ENCODE data around the gene UBL7.
"Not testable (repeated sequence)": the region's sequence is repeated elsewhere in the genome, so short reads cannot be mapped to it uniquely, and the experiment has no call there.

UBL7 gene

DNA sequence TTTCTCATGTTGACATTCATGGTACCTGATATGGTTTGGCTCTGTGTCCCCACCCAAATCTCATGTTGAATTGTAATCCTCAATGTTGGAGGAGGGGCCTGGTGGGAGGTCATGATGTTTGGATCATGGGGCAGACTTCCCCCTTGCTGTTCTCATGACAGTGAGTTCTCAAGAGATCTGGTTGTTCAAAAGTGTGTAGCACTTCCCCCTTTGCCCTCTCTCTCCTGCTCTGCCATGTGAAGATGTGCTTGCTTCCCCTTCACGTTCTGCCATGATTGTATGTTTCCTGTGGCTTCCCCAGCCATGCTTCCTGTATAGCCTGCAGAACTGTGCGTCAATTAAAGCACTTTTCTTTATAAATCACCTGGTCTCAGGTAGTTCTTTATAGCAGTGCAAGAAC lies 3.3 kb upstream of the UBL7 start:
- DNase-seq (ENCODE audit: low read depth in 1 of 2, low spot score in 1 of 2): no peak

DNA sequence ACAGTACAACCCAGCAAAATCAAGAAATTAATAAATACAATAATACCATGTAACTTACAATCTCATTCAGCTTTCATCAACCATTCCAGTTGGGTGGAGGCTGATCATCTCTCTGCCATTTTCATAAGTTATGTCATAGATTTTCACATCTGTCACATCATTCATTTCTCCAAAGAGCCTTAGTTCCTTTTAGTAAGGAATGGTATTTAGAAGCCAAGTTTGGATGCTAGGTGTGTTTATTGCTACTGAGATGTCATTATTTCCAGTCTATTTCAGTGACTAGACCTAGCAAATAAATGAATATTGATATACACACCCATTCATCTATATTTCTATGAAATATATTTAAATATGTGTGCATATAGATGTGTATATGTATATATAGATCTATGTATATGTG lies 2.7 kb upstream of the UBL7 start:
- DNase-seq (ENCODE audit: low read depth in 1 of 2, low spot score in 1 of 2): no peak

DNA sequence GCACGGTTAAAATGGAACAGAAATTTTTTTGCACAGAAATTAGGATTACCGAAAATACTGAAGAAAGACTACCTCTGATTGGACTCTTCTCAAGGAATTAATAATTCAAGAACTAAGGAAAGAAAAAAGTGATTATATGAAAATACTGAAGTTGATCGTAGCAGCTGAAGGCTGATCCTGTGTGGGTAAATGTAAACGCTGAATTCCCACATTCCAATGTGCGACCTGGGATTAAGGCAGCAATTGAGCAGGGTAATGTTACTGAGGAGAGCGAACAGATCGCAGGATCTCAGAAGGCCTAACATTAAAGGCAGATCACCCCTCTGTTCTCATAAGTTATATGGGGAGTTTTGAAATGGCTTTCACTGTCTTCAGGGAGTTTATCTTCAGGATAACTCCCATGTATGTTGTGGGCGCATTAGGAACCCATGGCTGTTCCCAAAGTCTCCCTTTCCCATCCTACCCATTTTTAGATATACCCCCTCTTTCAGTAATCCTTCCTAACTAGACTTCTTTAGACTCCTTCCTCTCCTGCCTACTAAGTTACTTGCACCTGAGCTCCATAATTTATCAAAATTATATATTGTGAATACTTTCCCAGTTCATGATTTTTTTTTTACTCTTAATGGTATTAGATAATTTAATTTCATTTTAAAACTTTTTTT lies 1.0 kb upstream of the UBL7 start:
- DNase-seq (ENCODE audit: low read depth in 1 of 2, low spot score in 1 of 2): no peak

DNA sequence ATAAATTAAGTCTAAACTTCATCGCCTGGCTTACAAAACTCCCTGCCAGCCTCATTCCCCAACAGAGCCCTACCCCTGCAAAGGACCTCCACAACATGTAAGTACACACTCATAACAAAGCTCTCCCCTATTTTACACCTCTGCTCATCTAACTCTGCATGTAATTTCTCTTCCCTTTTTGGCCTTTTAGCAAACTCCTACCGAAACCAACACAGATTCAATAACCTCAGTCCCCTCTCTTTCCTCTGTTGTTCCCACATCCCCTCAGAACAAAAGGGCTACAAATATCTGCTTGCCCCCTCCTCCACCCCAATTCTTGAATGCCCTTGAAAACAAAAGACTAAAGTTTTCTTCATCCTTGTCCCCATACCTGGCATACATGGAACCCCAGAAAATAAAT lies 662 bp downstream of the UBL7 start:
- DNase-seq (ENCODE audit: low read depth in 1 of 2, low spot score in 1 of 2): no peak

DNA sequence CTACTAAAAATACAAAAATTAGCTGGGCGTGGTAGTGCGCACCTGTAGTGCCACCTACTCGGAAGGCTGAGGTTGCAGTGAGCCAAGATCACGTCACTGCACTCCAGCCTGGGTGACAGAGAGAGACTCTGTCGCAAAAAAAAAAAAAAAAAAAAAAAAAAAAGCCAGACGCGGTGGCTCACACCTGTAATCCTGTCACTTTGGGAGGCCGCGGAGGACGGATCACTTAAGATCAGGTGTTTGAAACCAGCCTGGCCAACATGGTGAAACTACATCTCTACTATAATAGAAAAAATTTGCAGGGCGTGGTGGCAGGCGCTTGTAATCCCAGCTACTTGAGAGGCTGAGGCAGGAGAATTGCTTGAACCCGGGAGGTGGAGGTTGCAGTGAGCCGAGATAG lies 1.2 kb downstream of the UBL7 start:
- DNase-seq (ENCODE audit: low read depth in 1 of 2, low spot score in 1 of 2): not testable (repeated sequence)

DNA sequence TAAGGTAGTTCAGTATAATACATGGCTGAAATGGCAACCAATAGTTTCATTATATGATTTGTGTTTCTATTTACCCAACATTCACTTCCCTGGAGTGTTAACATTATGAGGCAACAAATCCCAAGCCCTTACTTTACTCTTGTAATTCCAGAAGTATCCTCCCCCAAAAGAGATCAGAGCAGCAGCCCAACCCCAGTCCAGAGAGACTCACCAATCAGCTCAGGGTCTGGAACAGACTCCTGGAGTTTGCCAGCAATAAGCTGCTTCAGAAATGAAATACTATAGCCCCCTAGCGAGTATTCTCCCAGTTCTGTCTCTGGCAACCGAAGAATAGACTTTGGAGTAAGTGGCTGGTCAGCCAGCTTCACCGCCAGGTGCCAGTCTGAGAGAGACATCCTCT lies 2.5 kb downstream of the UBL7 start:
- no peak for DNase-seq (ENCODE audit: low read depth in 1 of 2, low spot score in 1 of 2)

DNA sequence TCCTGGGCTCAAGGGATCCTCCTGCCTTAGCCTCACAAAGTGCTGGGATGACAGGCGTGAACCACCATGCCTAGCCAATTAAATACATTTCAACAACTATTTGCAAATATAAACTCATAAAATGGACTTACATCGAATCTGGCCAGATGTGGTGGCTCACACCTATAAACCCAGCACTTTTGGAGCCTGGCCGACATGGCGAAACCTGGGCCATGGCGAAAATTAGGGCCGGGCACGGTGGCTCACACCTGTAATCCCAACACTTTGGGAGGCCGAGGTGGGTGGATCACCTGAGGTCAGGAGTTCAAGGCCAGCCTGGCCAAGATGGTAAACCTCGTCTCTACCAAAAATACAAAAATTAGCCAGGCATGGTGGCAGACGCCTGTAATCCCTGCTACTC lies 3.9 kb downstream of the UBL7 start:
- DNase-seq (ENCODE audit: low read depth in 1 of 2, low spot score in 1 of 2): not testable (repeated sequence)

DNA sequence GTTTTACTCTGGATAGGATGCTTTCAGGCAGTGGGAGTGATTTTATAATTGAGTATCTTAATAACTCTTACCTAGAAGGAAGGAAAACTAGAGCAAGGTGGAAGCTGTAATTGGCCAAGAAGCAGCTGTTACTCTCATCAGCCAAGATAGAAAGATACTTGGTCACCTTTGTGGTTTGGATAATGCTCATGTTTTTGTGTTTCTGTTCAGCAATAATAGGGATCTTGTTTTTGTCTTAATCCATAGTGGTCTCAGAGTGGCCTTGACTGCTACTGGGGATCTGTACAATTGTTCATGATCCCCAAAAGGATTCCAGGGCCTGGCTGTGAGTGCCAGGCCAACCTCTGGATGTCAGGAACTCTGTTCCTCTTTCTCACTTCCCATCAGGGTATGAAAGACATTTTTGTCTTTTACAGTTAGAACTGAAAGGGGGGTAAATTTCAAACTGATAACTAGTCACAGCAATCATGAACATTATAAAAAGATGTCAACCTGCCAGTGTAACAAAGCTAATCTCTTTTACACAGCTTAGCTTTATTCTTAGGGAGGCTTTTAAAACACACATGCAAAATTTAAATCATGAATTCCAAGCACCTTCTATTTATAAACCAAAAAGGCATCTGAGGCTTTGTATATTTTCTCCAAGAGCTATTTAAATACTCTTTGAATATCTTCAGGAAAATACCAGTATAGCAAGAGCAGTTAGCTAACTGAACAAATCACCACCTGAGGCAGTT lies 6.0 kb downstream of the UBL7 start:
- no peak for DNase-seq (ENCODE audit: low read depth in 1 of 2, low spot score in 1 of 2)

DNA sequence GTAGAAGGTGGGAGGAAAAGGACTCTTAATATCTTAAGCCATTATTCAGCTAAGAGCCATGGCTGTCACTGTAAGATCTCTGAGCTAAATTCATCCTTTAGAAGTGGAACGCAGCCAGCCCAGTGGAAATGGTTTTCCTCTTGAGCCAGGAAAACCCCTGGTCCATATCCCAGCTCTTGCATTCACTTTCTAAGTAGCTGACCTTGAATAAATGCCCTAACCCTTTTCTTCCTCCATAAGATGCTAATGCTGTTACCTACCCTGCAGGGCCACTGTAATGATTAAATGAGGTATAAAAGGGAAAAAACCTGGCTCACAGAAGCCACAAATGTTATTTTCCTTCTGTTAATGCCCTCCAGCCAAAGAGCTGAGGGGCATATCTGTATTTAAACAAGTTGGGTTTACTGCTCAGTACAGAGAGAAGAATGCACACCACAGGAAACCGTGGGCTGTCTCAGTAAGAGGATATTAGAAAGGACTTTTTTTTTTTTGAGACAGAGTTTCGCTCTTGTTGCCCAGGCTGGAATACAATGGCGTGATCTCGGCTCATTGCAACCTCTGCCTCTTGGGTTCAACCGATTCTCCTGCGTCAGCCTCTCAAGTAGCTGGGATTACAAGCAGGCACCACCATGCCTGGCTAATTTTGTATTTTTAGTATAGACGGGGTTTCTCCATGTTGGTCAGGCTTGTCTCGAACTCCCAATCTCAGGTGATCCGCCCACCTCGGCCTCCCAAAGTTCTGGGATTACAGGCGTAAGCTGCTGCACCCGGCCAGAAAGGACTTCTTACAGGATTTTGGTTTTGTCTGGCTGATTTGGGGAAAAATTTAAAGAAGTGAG lies 6.8 kb downstream of the UBL7 start:
- DNase-seq (ENCODE audit: low read depth in 1 of 2, low spot score in 1 of 2): no peak

DNA sequence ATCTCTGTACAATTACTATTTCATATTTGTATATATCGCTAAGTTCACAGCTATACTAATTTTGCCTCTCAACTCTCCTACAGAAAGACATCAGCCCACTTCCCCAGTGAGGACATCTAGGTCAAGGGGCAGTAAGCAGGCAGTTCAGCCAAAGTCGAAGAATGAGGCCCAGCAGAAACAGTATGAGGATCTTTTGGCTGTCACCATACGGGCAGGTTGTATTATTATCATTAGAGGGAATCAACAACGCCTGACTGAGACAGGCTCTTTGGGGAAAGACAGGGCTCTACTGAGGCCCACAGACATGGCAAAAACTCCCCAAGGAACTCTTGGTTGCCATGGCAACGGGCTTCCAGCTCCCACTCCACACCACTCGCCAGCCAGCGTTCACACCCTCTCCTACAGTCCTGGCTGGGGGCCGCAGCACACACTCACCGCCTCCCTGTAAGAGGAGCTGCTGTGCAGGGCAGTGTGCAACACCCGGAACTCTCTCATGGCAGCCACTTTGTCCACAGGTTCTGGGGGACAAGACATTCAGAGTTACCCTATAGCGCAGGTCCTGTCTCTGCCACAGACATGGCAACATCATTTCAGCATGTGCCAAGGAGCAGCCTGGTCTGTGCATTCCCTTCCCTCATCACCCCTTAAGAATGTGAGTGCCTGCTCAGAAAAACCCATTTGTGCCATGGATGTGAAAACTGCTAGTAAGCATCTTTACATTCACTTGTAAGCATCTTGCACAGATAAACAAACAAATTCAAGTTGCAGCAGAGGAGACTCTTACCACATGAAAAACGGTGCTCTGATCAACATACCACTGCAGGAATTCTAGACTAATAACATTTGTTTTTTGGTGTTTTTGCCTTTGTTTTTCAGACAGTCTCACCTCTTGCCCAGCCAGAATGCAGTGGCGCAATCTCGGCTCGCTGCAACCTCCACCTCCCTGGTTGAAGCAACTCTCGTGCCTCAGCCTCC lies 8.8 kb downstream of the UBL7 start:
- DNase-seq (ENCODE audit: low read depth in 1 of 2, low spot score in 1 of 2): no peak

DNA sequence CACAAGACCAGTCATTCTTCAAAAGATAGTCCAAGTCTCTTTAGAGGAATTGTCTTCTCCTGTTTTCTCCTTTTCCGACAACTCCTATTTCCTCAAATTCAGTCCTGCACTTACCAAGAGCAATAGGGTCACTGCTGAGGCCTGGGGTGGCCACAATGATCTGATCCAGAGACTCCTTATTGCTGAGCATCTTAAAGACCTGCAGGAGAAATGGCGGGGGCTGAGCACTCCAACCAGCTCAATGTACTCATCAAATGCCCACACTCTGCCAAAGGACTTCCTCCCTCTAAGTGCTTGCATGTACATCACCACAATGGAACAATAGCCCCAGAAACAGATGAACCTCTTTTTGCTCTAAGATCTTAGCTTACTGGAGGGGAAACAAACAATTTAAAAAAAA lies 9.6 kb downstream of the UBL7 start:
- DNase-seq (ENCODE audit: low read depth in 1 of 2, low spot score in 1 of 2): no peak

DNA sequence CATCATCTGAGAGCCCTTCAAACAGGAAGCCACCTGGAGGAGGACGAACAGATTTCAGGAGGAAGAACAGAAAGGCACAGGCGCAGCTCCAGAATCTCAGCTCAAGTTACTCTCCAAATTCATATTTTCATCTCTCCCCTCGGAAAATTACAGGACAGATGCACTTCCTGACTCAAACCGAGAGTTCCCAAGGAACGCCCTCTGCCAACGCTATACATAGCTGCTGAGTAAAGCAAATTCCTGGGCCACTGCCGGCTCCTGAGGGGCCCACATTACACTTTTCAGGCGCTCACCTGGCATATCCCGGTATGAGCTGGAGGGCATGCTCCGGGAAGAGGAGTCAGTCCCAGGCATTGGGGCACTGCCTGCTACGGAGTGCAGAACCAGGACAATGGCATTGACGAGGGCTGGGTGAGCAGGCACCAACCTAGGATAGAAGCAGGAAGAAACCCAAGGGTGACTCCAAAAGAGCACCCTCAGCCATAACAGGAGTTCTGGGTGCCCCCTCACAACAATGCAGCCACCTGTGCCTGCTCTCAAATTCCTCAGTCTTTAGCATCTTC lies 11.2 kb downstream of the UBL7 start:
- DNase-seq (ENCODE audit: low read depth in 1 of 2, low spot score in 1 of 2): no peak

DNA sequence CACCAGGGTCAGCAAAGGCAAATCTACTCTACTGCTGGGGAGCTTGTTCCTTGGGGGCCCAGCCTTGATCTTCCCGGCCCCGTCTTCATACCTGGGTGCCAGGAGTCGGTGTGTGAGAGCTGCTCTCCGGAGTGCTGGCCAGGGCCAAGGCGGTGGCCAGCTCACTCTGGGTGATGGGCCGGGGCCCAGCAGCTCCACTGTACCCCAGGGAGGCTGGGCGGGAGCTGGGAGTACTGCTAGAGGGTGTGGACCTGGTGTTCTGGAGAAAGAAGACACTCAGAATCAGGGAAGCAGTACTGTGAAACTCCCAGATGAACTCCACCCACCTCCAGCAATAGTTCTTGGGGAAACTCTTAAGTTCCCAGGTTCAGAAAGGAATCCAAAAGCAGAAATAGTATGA lies 11.9 kb downstream of the UBL7 start:
- no peak for DNase-seq (ENCODE audit: low read depth in 1 of 2, low spot score in 1 of 2)

DNA sequence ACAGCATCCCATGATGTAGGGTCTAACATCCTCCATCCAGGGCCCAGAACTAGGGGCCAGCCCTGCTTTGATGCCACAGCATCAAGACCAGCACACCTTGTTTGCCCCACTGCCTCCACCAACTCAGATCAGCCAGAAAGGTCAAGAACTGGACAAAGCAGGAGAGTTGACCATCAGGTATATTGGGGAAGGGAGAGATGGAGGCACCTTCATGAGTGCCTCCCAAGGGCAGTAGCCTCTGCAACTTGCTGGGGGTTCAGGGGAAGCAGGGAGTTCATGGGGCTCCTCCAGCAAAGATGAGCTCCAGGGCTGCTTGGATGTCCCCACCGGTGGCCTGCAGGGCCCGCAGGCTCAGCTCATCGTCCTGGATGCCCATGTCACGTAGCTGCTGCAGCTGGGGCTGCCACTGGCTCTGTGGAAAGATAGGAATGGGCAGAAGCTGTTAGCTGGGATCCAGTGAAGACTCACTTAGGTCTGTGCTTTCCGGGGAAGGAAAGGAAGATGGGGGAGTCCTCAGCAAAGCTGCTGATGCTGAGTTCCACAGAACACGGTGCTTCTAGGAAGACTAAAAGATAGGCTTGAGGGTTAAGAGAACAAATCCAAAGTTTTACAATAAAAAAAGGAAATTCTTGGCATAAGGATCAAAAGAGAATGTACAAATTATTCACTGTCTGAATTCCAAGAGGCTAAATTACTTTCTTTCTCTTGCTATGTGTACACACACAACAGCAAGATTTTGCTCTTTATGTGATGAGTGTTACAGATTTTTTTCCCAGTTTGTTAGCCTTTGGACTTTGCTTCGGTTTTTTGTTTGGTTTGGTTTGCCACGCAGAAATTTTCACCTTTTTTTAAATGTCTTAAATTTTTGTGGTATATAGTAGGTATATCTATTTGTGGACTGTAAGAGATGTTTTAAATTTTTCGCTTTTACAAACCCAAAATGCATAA lies 14.9 kb downstream of the UBL7 start:
- no peak for DNase-seq (ENCODE audit: low read depth in 1 of 2, low spot score in 1 of 2)

DNA sequence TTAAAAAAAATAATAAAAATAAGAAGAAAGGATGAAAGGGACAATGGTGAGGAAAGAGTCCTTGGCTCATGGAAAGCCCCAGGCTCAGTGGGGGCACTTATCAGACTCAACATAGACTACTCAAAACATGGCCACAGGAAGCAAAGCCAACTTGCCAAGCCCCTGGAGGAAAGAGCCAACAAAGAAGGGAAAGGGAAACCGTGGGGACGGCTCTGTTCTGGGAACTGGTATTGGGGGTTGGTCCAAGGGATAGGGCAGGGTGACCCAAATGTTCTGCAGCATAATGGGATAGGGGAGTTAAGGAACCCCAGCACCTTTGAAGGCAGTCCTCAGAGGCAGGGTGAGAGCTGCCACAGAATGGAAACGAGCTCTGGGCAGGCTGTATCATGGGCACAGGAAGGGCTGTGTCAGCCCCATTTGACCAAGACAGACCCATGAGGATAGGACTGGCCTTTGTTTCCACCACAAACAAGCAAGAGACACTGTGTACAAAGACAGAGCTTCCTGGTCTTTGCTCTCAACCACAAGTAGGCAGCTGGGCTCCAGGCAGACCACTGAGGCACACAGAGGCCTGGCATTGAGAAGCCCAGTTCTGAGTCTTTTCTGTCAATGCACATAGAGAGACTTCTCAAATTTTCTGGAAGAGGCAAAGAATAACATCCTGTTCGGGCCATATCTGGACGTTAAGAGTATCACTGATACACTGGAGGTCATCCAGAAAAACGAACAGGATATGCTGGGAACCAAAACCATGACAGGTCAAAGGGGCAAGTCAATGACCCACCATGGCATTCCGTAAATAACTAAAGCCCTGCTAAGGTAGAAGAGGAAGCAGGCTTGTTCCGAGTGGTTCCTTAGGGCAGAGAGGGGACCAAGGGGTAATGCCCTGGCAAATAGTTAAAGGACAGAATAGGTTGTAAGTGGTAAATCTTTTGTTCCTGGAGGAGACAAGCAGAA lies 16.6 kb downstream of the UBL7 start:
- no peak for DNase-seq (ENCODE audit: low read depth in 1 of 2, low spot score in 1 of 2)

DNA sequence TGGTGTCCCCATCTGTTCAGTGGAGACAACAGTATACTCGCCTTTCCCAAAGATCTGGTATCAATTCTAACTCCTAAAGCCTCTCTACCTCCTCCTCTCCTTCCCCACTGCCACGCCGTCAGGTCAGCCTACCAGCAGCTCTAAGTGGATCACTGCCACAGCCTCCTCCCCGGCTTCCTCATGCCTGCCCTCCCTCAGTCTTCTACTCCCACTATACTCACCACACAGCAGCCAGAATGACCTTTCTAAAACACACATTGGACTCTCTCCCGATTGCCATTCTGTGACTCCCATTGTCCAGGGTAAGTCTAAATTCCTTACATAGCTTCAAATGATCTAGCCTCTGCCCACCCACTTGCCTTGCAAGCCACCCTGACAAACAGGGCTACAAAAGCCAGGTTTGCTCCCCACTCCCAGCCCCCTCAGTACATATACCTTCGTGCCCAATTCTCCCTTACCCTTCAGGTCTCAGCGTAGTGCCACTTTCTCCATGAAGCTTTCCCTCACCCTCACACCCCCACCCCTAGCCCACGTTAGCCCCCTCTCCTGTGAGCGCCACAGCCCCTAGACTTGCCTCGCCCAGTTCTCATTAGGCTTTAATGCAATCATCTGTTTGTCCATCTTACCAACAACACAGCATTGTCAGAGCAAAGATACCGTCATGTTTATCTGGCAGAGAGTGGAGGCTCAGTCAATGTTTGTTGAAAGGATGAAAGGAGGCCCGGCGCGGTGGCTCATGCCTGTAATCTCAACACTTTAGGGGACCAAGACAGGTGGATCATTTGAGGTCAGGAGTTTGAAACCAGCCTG lies 17.7 kb downstream of the UBL7 start:
- no peak for DNase-seq (ENCODE audit: low read depth in 1 of 2, low spot score in 1 of 2)

DNA sequence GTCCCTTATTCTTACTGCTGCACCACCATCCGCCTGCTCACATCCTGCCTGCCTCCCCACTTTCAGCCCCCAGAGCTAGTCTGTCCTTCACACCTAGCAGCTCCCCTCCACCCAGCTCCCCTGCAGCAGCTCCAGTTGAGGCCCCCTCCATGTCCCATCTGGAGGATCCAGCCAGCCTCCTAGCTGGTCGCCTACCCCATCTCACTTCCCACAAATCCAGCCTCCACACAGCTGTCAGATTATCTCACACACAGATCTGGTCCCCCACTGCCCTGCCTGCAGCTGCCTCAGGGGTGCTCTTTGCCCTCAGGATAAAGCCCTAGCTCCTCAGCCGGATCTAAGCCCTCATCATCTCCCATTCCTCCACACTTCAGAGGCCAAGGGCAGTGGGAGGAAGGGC lies 18.4 kb downstream of the UBL7 start:
- no peak for DNase-seq (ENCODE audit: low read depth in 1 of 2, low spot score in 1 of 2)

DNA sequence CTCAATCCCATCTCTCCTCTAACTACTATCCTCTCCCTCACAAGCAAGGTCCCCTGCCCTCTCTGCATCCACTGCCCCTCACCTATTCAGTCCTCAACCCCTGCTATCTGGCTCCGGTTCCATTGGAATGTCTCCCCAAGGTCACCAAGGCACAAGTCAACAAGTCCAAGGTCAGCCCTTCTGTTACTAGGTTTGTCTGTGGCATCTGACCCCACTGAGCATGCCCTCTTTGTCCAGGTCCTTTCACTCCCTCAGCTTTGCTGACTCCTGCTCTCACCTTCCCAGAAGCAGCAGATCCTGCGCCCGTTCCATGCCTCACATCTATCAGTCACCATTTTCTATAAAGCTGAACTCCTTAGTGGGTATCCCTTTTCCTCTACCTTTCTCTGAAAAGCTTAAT lies 18.9 kb downstream of the UBL7 start:
- no peak for DNase-seq (ENCODE audit: low read depth in 1 of 2, low spot score in 1 of 2)

Data from stimulated activated CD4-positive, alpha-beta T cell treated with anti-CD3 and anti-CD28 coated beads, Interleukin-15, amount 100 ng/mL, for 1 hour (primary cell).